Gastroesophageal sphincter (tissue), 4 donors: ENCODE results near the gene ELP4. TPM values are rescaled to one million over a fixed set of nuclear protein-coding genes. Genes with fewer than 3 reads are reported as not detected.

Experiments used
- ATAC-seq: fragments of 150-250 bp; one replicate; pipeline ENCODE4 v1.9.1; 2016; ENCODE audit warnings: mild to moderate bottlenecking, moderate library complexity
- H3K27ac ChIP-seq, 4 donors: fragments of 200-600 bp; sonication (generic) in 3 of 4; 1 replicate in 3 of 4; 2 replicates in 1 of 4; pipeline ENCODE4 v1.5.1; 2016 to 2019
- H3K27me3 ChIP-seq: fragments of 200-600 bp; sonication (generic); one replicate; pipeline ENCODE4 v1.5.1; 2019
- H3K36me3 ChIP-seq, 2 donors: fragments of 200-600 bp; sonication (generic); one replicate each; pipeline ENCODE4 v1.5.1; 2019; ENCODE audit warnings: control low read depth in 1 of 2
- H3K4me1 ChIP-seq, 3 donors: fragments of 200-600 bp; sonication (generic); 1 replicate in 2 of 3; 2 replicates in 1 of 3; pipeline ENCODE4 v1.5.1; 2016 to 2019; ENCODE audit warnings: control low read depth in 2 of 3
- H3K4me3 ChIP-seq, 2 donors: fragments of 200-600 bp; sonication (generic); one replicate each; pipeline ENCODE4 v1.5.1; 2019; ENCODE audit warnings: mild to moderate bottlenecking in 1 of 2, moderate library complexity in 1 of 2
- H3K9me3 ChIP-seq, 3 donors: fragments of 200-600 bp; sonication (generic); one replicate each; pipeline ENCODE4 v1.5.1; 2017 to 2019; ENCODE audit warnings: control low read depth in 2 of 3
- EP300 ChIP-seq: sonication (generic); formaldehyde crosslinking; IDR thresholded peaks from one replicate; pipeline ENCODE4 v1.6.1; 2017; ENCODE audit warnings: antibody characterized with exemption, mild to moderate bottlenecking
- POLR2A ChIP-seq, 2 donors: fragments of 450-650 bp; IDR thresholded peaks; one replicate each; pipeline ENCODE4 v1.6.1; 2017; ENCODE audit warnings: antibody characterized with exemption in 2 of 2, mild to moderate bottlenecking in 2 of 2, moderate library complexity in 1 of 2
- POLR2AphosphoS5 ChIP-seq: sonication (generic); formaldehyde crosslinking; IDR thresholded peaks from one replicate; pipeline ENCODE4 v1.6.1; 2017; ENCODE audit warnings: antibody characterized with exemption
- WGBS, 2 donors: methylation state at CpG; one replicate each; pipeline ENCODE4 v1.1.5; 2018; ENCODE audit warnings: low coverage in 1 of 2; 5-methylcytosine and 5-hydroxymethylcytosine counted together
- total RNA-seq, 4 donors: library from RNA; depleted of rRNA; stranded (reverse); fragments of >200 nt; gene quantifications; one replicate each; pipeline ENCODE4 v1.1.0, GENCODE V29; 2016
- TF ChIP-seq, protein P1 (sequence below), 4 experiments: fragments of 200-600 bp in 2 of 4; fragments of 450-650 bp in 2 of 4; sonication (generic) in 1 of 4; IDR thresholded peaks; one replicate each; pipeline ENCODE4 v1.5.1; 2017 to 2019; ENCODE audit warnings: antibody characterized with exemption in 4 of 4, mild to moderate bottlenecking in 2 of 4, moderate library complexity in 2 of 4

ELP4 gene
- total RNA-seq, 4 donors from 2014 or later = 20.6 to 33.8 (median 31.6) TPM

DNA sequence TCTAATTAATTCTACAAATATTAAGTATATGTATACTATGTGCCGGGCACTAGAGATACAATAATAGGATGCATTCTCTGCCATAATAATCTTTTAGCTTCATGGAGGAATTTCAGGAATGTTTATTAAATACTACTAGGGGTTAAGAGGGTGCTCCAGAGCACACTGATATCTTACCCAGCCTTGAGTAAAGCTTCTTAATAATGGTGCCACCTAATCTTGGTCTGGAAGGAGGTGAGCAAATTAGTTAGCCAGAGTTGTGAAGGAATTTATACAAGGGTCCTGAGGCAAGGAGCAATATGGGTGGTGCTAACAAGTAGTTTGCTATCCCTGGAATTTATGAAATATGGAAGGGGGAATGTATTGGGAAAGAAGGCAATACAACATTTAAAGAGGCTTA is 21.7 kb downstream of the ELP4 start:
- H3K27me3 ChIP-seq = no peaks in the 10 kb centered on the region
- no peaks in the 10 kb centered on the region for H3K9me3 ChIP-seq
- ATAC-seq = no peak
- H3K27ac ChIP-seq = no peak overlapping the region
- H3K36me3 ChIP-seq = no peaks in the 10 kb centered on the region
- 80 to 89% methylated on average over 1 of the region's 1 CpG for whole genome bisulfite sequencing, 2 donors
- H3K4me1 ChIP-seq = no peaks in the 10 kb centered on the region
- H3K4me3 ChIP-seq = no peak overlapping the region
- TF ChIP-seq EP300 (no peak), POLR2A (IDR thresholded peaks at IDR 0.05) (no peak), POLR2AphosphoS5 (no peak)
- TF ChIP-seq, protein P1, sequence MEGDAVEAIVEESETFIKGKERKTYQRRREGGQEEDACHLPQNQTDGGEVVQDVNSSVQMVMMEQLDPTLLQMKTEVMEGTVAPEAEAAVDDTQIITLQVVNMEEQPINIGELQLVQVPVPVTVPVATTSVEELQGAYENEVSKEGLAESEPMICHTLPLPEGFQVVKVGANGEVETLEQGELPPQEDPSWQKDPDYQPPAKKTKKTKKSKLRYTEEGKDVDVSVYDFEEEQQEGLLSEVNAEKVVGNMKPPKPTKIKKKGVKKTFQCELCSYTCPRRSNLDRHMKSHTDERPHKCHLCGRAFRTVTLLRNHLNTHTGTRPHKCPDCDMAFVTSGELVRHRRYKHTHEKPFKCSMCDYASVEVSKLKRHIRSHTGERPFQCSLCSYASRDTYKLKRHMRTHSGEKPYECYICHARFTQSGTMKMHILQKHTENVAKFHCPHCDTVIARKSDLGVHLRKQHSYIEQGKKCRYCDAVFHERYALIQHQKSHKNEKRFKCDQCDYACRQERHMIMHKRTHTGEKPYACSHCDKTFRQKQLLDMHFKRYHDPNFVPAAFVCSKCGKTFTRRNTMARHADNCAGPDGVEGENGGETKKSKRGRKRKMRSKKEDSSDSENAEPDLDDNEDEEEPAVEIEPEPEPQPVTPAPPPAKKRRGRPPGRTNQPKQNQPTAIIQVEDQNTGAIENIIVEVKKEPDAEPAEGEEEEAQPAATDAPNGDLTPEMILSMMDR (IDR thresholded peaks at IDR 0.05) = no peak

DNA sequence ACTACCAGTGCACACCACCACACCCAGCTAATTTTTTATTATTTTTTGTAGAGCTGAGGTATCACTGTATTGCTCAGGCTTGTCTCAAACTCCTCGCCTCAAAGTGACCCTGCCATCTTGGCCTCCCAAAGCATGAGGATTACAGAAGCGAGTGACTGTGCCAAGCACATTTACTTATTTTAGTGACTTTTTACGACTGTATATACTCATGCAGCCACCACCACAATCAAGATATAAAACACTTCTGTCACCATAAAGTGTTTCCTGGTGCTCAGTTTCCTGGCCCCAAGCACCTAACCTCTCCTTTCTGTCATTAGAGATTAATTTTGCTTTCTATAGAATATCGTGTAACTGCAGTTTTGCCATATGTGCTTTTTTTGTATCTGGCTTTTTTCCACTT is 25.9 kb downstream of the ELP4 start:
- H3K27ac ChIP-seq = no peak overlapping the region
- WGBS, 2 donors = 87 to 90% methylated on average over 4 of the region's 4 CpGs
- TF ChIP-seq POLR2AphosphoS5 (no peak), POLR2A (IDR thresholded peaks at IDR 0.05) (no peak), EP300 (no peak)
- TF ChIP-seq, protein P1 (IDR thresholded peaks at IDR 0.05) = no peak
- peaks cover 0 to 6% of the 10 kb centered on the region in 2 donors for H3K36me3 ChIP-seq
- H3K4me3 ChIP-seq = no peak overlapping the region
- H3K27me3 ChIP-seq = no peaks in the 10 kb centered on the region
- no peaks in the 10 kb centered on the region for H3K9me3 ChIP-seq
- H3K4me1 ChIP-seq = no peaks in the 10 kb centered on the region
- no peak for ATAC-seq

GRCh38 chr11:31542862-31543261 is 33.3 kb downstream of the ELP4 start:
- Histone ChIP-seq H3K36me3 (peaks cover 0 to 32% of the 10 kb centered on the region in 2 donors), H3K9me3 (no peaks in the 10 kb centered on the region), H3K4me3 (no peak overlapping the region), H3K4me1 (no peaks in the 10 kb centered on the region), H3K27ac (no peak overlapping the region), H3K27me3 (no peaks in the 10 kb centered on the region)
- TF ChIP-seq, protein P1 (IDR thresholded peaks at IDR 0.05) = no peak
- TF ChIP-seq EP300 (no peak), POLR2A (IDR thresholded peaks at IDR 0.05) (no peak), POLR2AphosphoS5 (no peak)
- ATAC-seq = no peak

GRCh38 chr11:31555938-31556337 is 46.4 kb downstream of the ELP4 start:
- peaks cover 4 to 17% (median 6%) of the 10 kb centered on the region in 3 donors for H3K4me1 ChIP-seq
- H3K27ac ChIP-seq = no peak overlapping the region
- H3K36me3 ChIP-seq = no peaks in the 10 kb centered on the region
- ATAC-seq = no peak
- TF ChIP-seq POLR2A (IDR thresholded peaks at IDR 0.05) = no peak
- TF ChIP-seq, protein P1 (IDR thresholded peaks at IDR 0.05) = no peak
- no peak for TF ChIP-seq EP300
- TF ChIP-seq POLR2AphosphoS5 = no peak
- H3K27me3 ChIP-seq = no peaks in the 10 kb centered on the region
- 94 to 100% methylated on average over 1 of the region's 1 CpG for WGBS, 2 donors
- no peak overlapping the region for H3K4me3 ChIP-seq
- no peaks in the 10 kb centered on the region for H3K9me3 ChIP-seq

DNA sequence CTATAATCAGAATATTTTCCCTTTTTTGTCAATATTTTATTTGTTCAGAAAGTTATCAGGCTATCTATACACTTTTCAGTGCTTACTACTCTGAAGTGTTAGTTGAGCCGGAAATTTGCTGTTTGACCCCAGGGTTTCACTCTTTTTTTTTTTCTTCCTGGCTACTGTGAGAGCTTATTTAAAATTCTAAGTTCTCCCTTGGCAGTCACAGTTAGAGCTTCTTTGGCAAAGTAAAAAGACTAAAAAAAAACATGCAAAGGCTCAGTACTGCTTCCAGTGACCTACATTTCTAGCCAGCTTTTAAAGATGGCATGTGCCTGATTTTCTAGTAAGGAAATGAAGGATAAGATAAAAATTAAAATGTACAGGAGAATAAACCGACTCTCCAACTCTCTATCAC is 48.4 kb downstream of the ELP4 start:
- ATAC-seq = no peak
- Histone ChIP-seq H3K4me1 (peaks cover 4 to 17% (median 6%) of the 10 kb centered on the region in 3 donors), H3K27ac (no peak overlapping the region), H3K9me3 (no peaks in the 10 kb centered on the region), H3K36me3 (no peaks in the 10 kb centered on the region), H3K4me3 (no peak overlapping the region), H3K27me3 (no peaks in the 10 kb centered on the region)
- TF ChIP-seq POLR2A (IDR thresholded peaks at IDR 0.05) (no peak), POLR2AphosphoS5 (no peak), EP300 (no peak)
- TF ChIP-seq, protein P1 (IDR thresholded peaks at IDR 0.05) = no peak
- 6 to 13% methylated on average over 1 to 2 of the region's 2 CpGs for WGBS, 2 donors
